DND-41 (cell line): Measurements from ENCODE around the gene TNFRSF8.

Source experiments
- ATAC-seq: fragments of 200-7000 bp; cut with Tn5 transposase; 3 replicates; pipeline ENCODE4 v1.9.1; 2021; ENCODE audit warnings: low read depth; ENCODE audit not compliant: insufficient read depth
- DNase-seq: peaks from one replicate; pipeline ENCODE4 v3.0.0-alpha.2; 2020
- H2AFZ ChIP-seq: 2 replicates; pipeline ENCODE4 v1.6.0; 2012; ENCODE audit warnings: low read depth, low read length
- H3K27ac ChIP-seq: 2 replicates; pipeline ENCODE4 v1.5.1; 2012; ENCODE audit warnings: low read length, inconsistent platforms
- H3K27me3 ChIP-seq: fragments of 200-600 bp; sonication (generic); 2 replicates; pipeline ENCODE4 v1.6.0; 2012; ENCODE audit warnings: low read length, mild to moderate bottlenecking, inconsistent platforms; ENCODE audit not compliant: insufficient read depth, poor library complexity
- H3K36me3 ChIP-seq: 2 replicates; pipeline ENCODE4 v1.5.1; 2012; ENCODE audit warnings: low read length, inconsistent platforms; ENCODE audit not compliant: insufficient read depth
- H3K4me1 ChIP-seq: 2 replicates; pipeline ENCODE4 v1.5.1; 2012; ENCODE audit warnings: mild to moderate bottlenecking, low read length; ENCODE audit not compliant: insufficient read depth
- H3K4me2 ChIP-seq: 2 replicates; pipeline ENCODE4 v1.6.0; 2012; ENCODE audit warnings: mild to moderate bottlenecking, moderate library complexity, low read length, inconsistent platforms; ENCODE audit not compliant: insufficient read depth
- H3K4me3 ChIP-seq, 2 experiments: fragments of 200-600 bp in 1 of 2; shearing (Covaris generic) in 1 of 2; 2 replicates each; pipeline ENCODE4 v1.5.1; 2012 to 2016; ENCODE audit warnings: inconsistent platforms in 2 of 2, low read length in 2 of 2, mild to moderate bottlenecking in 2 of 2, low read depth in 1 of 2, moderate library complexity in 1 of 2
- H3K79me2 ChIP-seq: 2 replicates; pipeline ENCODE4 v1.6.0; 2012; ENCODE audit warnings: low read length, inconsistent platforms; ENCODE audit not compliant: insufficient read depth
- H3K9ac ChIP-seq: 2 replicates; pipeline ENCODE4 v1.6.0; 2012; ENCODE audit warnings: low read depth, mild to moderate bottlenecking, inconsistent platforms, low read length, moderate library complexity
- H3K9me3 ChIP-seq: 2 replicates; pipeline ENCODE4 v1.5.1; 2012; ENCODE audit warnings: low read length, moderate library complexity, mild to moderate bottlenecking, inconsistent platforms; ENCODE audit not compliant: insufficient read depth, severe bottlenecking
- H4K20me1 ChIP-seq: 2 replicates; pipeline ENCODE4 v1.6.0; 2012; ENCODE audit warnings: low read length; ENCODE audit not compliant: insufficient read depth
- EZH2 ChIP-seq: IDR thresholded peaks from 3 replicates; pipeline ENCODE4 v1.6.1; 2012; ENCODE audit warnings: borderline replicate concordance, low read depth, mild to moderate bottlenecking, moderate library complexity, low read length, inconsistent platforms; ENCODE audit not compliant: severe bottlenecking
- TF ChIP-seq, protein P1 (sequence below): IDR thresholded peaks from 2 replicates; pipeline ENCODE4 v1.5.1; 2012; ENCODE audit warnings: borderline replicate concordance, low read length, moderate library complexity, mild to moderate bottlenecking; ENCODE audit not compliant: poor library complexity, severe bottlenecking; ENCODE audit errors: extremely low read depth

TNFRSF8 gene

DNA sequence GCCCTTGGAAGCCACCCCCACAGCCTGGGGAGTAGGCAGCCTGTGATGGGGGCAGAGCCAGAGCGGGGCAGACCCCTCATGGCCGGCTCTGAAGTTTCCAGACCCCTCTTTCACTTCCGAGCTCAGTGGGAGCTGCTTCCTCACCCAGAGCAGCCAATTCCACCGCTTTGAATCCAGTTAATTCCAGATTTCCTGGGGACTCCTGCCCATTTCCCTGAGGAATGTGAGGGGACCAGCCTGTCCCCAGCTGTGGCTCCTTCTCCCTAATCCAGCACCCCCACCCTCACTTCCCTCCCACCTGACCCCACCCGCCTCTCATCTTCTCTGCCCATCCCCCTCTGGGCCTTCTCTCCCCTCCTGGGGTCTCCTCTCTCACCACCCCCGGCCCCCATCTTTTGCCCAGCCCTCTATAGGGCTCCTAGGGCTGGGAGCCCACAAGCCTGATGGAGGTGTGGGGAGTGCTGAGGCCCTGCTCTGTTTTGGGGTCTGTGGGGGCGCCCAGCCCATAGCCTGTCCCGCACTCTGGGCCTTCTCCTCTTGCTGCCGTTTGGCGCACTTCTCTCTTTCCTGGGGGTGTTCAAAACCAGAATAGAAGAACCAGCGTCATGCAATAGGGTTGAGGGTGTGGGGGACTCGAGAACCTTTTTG is 77.5 kb downstream of the TNFRSF8 start:
- TF ChIP-seq, protein P1, sequence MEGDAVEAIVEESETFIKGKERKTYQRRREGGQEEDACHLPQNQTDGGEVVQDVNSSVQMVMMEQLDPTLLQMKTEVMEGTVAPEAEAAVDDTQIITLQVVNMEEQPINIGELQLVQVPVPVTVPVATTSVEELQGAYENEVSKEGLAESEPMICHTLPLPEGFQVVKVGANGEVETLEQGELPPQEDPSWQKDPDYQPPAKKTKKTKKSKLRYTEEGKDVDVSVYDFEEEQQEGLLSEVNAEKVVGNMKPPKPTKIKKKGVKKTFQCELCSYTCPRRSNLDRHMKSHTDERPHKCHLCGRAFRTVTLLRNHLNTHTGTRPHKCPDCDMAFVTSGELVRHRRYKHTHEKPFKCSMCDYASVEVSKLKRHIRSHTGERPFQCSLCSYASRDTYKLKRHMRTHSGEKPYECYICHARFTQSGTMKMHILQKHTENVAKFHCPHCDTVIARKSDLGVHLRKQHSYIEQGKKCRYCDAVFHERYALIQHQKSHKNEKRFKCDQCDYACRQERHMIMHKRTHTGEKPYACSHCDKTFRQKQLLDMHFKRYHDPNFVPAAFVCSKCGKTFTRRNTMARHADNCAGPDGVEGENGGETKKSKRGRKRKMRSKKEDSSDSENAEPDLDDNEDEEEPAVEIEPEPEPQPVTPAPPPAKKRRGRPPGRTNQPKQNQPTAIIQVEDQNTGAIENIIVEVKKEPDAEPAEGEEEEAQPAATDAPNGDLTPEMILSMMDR = no peak
- no peak for TF ChIP-seq EZH2
- no peaks in the 10 kb centered on the region for H3K9me3 ChIP-seq
- H3K4me3 ChIP-seq = no peak overlapping the region
- H3K9ac ChIP-seq = no peak overlapping the region
- DNase-seq (no peak), ATAC-seq (no peak)
- no peak overlapping the region for H3K27ac ChIP-seq
- 0 out of 2 replicates have a peak, but pooled peaks cover 3% of the 10 kb centered on the region for H3K36me3 ChIP-seq
- no peak overlapping the region for H2AFZ ChIP-seq
- H3K79me2 ChIP-seq = no peaks in the 10 kb centered on the region
- no peaks in the 10 kb centered on the region for H3K4me1 ChIP-seq
- H3K27me3 ChIP-seq = no peaks in the 10 kb centered on the region
- no peaks in the 10 kb centered on the region for H4K20me1 ChIP-seq
- no peak overlapping the region for H3K4me2 ChIP-seq

- no peaks in the 10 kb centered on the region for H3K9me3 ChIP-seq
- 0 out of 2 replicates have a peak, but pooled peaks cover 3% of the 10 kb centered on the region for H3K36me3 ChIP-seq
- H3K27me3 ChIP-seq = no peaks in the 10 kb centered on the region
- H3K4me3 ChIP-seq = no peak overlapping the region
- H3K4me2 ChIP-seq = no peak overlapping the region
- no peak for DNase-seq
- no peaks in the 10 kb centered on the region for H3K4me1 ChIP-seq
- TF ChIP-seq EZH2 = no peak
- TF ChIP-seq, protein P1 = no peak
- no peaks in the 10 kb centered on the region for H4K20me1 ChIP-seq
- no peak overlapping the region for H3K27ac ChIP-seq
- no peaks in the 10 kb centered on the region for H3K79me2 ChIP-seq
- H2AFZ ChIP-seq = no peak overlapping the region
- no peak for ATAC-seq
- H3K9ac ChIP-seq = no peak overlapping the region
Measured at GRCh38 chr1:12141163-12141850, 78.2 kb downstream of the TNFRSF8 start.

DNA sequence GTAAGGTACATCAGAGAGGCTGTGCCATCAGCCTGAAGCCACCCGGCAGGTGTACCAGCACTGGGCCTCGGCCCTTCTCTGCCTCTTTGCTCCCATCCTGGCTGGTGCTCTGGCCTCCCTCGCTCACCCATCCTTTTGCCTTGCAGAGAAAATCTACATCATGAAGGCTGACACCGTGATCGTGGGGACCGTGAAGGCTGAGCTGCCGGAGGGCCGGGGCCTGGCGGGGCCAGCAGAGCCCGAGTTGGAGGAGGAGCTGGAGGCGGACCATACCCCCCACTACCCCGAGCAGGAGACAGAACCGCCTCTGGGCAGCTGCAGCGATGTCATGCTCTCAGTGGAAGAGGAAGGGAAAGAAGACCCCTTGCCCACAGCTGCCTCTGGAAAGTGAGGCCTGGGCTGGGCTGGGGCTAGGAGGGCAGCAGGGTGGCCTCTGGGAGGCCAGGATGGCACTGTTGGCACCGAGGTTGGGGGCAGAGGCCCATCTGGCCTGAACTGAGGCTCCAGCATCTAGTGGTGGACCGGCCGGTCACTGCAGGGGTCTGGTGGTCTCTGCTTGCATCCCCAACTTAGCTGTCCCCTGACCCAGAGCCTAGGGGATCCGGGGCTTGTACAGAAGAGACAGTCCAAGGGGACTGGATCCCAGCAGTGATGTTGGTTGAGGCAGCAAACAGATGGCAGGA is 79.2 kb downstream of the TNFRSF8 start:
- Histone ChIP-seq H4K20me1 (no peaks in the 10 kb centered on the region), H3K4me3 (no peak overlapping the region), H3K9me3 (no peaks in the 10 kb centered on the region), H3K27me3 (no peaks in the 10 kb centered on the region), H3K36me3 (0 out of 2 replicates have a peak, but pooled peaks cover 3% of the 10 kb centered on the region), H3K9ac (no peak overlapping the region), H2AFZ (no peak overlapping the region), H3K4me2 (no peak overlapping the region), H3K4me1 (no peaks in the 10 kb centered on the region), H3K27ac (no peak overlapping the region), H3K79me2 (no peaks in the 10 kb centered on the region)
- DNase-seq (no peak), ATAC-seq (no peak)
- no peak for TF ChIP-seq EZH2
- TF ChIP-seq, protein P1 = no peak
